AG04449 (cell line): ENCODE data around the gene NUFIP1.
A peak's percentile ranks its signal among the peaks of the same experiment; 100 is the strongest.

Experiments used
- CTCF ChIA-PET: fragments of 350-600 bp; formaldehyde crosslinking; extraction: SDS; loops from one replicate; lab custom pipeline; 2021; ENCODE audit warnings: antibody characterized with exemption; lab: Yijun Ruan, JAX
- POLR2A ChIA-PET: fragments of 400-600, 350-600 bp; formaldehyde crosslinking; extraction: SDS; loops from one replicate; lab custom pipeline; 2020; ENCODE audit warnings: antibody characterized with exemption, inconsistent platforms; lab: Yijun Ruan, JAX
- DNase-seq: peaks from one replicate; pipeline ENCODE4 v3.0.0-alpha.2; 2010; ENCODE audit warnings: low read depth, low spot score
- H3K4me3 ChIP-seq: 2 replicates; pipeline ENCODE4 v1.5.1; 2011; ENCODE audit warnings: low read depth, mild to moderate bottlenecking, control low read depth, low read length
- TF ChIP-seq, protein P1 (sequence below): IDR thresholded peaks from one replicate; pipeline ENCODE4 v1.5.1; 2011; ENCODE audit warnings: mild to moderate bottlenecking, moderate library complexity, low read length, control low read depth, inconsistent platforms; ENCODE audit not compliant: insufficient read depth; ENCODE audit errors: missing control alignments

NUFIP1 gene

DNA sequence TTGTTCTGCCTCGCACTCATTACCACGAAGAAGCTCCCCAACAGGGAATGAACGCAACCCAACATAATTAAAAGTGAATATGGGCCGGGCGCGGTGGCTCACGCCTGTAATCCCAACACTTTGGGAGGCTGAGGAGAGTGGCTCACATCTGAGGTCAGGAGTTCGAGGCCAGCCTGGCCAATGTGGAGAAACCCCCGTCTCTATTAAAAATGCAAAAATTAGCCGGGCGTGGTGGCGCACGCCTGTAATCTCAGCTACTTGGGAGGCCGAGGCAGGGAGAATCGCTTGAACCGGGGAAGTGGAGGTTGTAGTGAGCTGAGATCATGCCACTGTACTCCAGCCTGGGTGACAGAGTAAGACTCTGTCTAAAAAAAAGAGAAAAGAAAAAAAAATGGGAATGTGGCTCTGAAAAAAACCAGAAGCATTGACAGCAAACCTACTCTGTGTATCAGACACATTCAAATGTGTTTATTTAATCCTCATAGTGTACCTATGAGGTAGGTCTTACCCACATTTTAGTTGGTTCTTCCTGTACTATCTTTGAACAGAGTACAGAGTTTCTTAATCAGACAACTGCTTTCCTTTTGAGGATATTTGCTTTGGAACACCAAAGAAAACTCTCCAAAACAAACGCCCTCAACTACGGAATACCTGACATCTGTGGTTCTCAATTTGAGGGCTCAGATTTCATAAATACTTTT is 70.0 kb downstream of the NUFIP1 start:
- POLR2A ChIA-PET = interaction anchor here (0.7 to 1.2 kb wide), 4 partner anchors 13 to 313 kb away, joined by 3 to 5 read pairs (median 4); no protein-coding TSS in a partner anchor
- CTCF ChIA-PET = interaction anchor here (0.6 to 2.3 kb wide), 14 partner anchors 8 to 1092 kb away, joined by 3 to 13 read pairs (median 3); no protein-coding TSS in a partner anchor
- H3K4me3 ChIP-seq = peak overlapping the region; percentile 65
- no peak for DNase-seq
- TF ChIP-seq, protein P1, sequence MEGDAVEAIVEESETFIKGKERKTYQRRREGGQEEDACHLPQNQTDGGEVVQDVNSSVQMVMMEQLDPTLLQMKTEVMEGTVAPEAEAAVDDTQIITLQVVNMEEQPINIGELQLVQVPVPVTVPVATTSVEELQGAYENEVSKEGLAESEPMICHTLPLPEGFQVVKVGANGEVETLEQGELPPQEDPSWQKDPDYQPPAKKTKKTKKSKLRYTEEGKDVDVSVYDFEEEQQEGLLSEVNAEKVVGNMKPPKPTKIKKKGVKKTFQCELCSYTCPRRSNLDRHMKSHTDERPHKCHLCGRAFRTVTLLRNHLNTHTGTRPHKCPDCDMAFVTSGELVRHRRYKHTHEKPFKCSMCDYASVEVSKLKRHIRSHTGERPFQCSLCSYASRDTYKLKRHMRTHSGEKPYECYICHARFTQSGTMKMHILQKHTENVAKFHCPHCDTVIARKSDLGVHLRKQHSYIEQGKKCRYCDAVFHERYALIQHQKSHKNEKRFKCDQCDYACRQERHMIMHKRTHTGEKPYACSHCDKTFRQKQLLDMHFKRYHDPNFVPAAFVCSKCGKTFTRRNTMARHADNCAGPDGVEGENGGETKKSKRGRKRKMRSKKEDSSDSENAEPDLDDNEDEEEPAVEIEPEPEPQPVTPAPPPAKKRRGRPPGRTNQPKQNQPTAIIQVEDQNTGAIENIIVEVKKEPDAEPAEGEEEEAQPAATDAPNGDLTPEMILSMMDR = no peak

DNA sequence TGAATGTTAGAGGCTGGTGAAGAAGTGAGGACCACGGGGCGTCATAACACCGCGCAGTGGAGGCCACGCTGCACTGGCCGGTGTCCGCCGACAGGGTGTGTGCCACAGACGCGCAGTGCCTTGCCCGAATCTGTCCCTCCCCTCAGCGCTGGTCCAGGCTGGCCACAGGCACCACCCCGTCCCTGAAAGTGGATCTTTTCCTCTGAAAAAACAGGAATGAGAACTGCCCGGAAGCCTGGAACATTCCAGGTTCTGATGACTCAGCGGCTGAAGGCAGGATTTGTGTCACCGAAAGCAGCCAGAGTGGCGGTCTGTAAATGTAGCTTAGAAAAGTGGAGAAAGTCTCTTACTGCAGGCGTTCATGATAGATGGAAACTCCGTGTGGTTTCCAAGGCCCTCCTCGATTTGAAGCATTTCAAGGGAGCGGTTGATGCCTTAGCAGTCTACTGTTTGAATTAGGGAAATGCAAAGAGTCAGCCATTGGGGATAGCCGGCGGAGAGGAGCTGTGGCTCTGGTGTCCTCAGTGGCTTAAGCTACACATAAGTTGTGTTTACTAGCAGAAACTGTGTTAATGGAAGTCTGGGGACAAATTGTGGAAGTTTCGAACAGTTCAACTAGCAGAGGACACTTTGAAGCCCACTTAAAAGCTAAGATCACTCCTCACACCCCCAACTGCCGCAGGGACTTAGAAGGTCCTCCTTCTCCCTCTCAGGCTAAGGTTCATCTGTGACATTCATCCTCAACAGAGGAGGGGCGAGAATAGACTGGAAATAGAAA is 70.8 kb downstream of the NUFIP1 start:
- H3K4me3 ChIP-seq = peak overlapping the region; percentile 65
- TF ChIP-seq, protein P1 = peak; percentile 90
- DNase-seq = peak; percentile 80
- POLR2A ChIA-PET = interaction anchor here (0.7 to 1.2 kb wide), 5 partner anchors 12 to 343 kb away, joined by 3 to 5 read pairs (median 4); partner anchors contain the start of gene TSC22D1
- CTCF ChIA-PET = interaction anchor here (0.6 to 2.3 kb wide), 14 partner anchors 9 to 1092 kb away, joined by 3 to 13 read pairs (median 3); no protein-coding TSS in a partner anchor

GRCh38 chr13:44917589-44918325 is 71.5 kb downstream of the NUFIP1 start:
- H3K4me3 ChIP-seq = peak overlapping the region; percentile 65
- ChIA-PET POLR2A (interaction anchor here (0.7 to 1.2 kb wide), 5 partner anchors 11 to 342 kb away, joined by 3 to 5 read pairs (median 3); partner anchors contain the start of gene TSC22D1), CTCF (interaction anchor here (0.7 to 2.3 kb wide), 11 partner anchors 9 to 434 kb away, joined by 3 to 13 read pairs (median 5); no protein-coding TSS in a partner anchor)
- peak; percentile 87 for DNase-seq
- TF ChIP-seq, protein P1 = peak; percentile 26

DNA sequence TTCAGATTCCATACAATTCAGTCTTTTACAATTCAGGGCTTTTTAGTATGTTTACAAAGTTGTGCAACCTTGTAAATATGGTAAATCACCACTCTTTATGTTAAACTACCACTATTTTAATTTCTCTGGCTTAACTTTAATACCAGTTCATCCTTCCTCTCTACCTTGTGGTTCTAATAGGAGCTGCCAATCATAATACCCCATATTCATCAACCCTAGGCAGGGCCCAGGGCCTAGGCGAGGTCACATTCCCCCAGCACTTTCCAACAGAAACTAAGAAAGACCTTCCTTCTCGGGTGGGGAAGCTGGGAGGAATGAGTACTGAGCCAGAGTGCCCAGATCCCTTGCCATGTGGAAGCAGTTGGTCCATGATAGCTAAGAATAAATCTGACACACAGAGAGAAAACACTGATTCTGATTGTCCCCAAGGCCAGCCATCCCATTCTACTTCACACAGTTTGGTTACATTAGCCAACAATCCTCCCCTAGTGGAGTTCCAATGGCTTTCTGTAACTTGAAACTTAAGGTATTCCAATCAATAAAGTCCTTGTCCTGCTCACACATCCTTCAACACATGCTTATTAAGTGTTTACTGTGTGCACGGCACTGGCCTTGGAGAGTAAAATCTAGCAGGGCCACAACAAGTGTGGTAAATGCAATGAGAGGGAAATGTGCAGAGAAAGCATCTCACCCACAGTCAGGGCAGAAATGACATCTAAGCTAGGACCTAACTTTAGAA is 76.8 kb downstream of the NUFIP1 start:
- TF ChIP-seq, protein P1 = no peak
- ChIA-PET CTCF (interaction anchor here (1.6 kb wide), 1 partner anchor 19 kb away, joined by 4 read pairs; no protein-coding TSS in a partner anchor), POLR2A (no interaction called here)
- H3K4me3 ChIP-seq = no peak overlapping the region
- DNase-seq = no peak

GRCh38 chr13:44908712-44909111 is 80.6 kb downstream of the NUFIP1 start:
- no peak overlapping the region for H3K4me3 ChIP-seq
- CTCF ChIA-PET = interaction anchor here (0.8 to 3.6 kb wide), 3 partner anchors 9 to 425 kb away, joined by 3 to 12 read pairs (median 4); no protein-coding TSS in a partner anchor
- POLR2A ChIA-PET = no interaction called here
- TF ChIP-seq, protein P1 = no peak
- no peak for DNase-seq
